Body of pancreas (tissue), 4 donors: ENCODE data around the gene PMEL. TPM values are rescaled to one million over a fixed set of nuclear protein-coding genes. Genes with fewer than 3 reads are reported as not detected.
"Not testable (repeated sequence)": the region's sequence is repeated elsewhere in the genome, so short reads cannot be mapped to it uniquely, and the experiment has no call there.

ENCODE experiments used
- ATAC-seq: fragments of 150-250 bp; one replicate; pipeline ENCODE4 v1.9.1; 2016
- DNase-seq, 4 donors: peaks; one replicate each; pipeline ENCODE4 v3.0.0-alpha.2; 2019
- H3K27ac ChIP-seq, 4 donors: fragments of 200-600 bp; sonication (generic); 1 replicate in 3 of 4; 2 replicates in 1 of 4; pipeline versions ENCODE4 v1.5.1 to v1.6.1; 2016 to 2019; ENCODE audit warnings: mild to moderate bottlenecking in 1 of 4, mixed read lengths in 1 of 4, moderate library complexity in 1 of 4
- H3K27me3 ChIP-seq, 2 donors: fragments of 200-600 bp; sonication (generic); one replicate each; pipeline ENCODE4 v1.6.0; 2016; ENCODE audit warnings: mild to moderate bottlenecking in 1 of 2
- H3K36me3 ChIP-seq, 2 donors: fragments of 200-600 bp; sonication (generic); replicated peaks in 1 of 2; 2 replicates each; pipeline ENCODE4 v1.5.1; 2016; ENCODE audit warnings: low read depth in 2 of 2; ENCODE audit not compliant: insufficient read depth in 1 of 2
- H3K4me1 ChIP-seq: fragments of 200-600 bp; sonication (generic); one replicate; pipeline ENCODE4 v1.6.0; 2016
- H3K4me3 ChIP-seq, 2 donors: fragments of 200-600 bp; sonication (generic); 1 replicate in 1 of 2; 2 replicates in 1 of 2; pipeline ENCODE4 v1.5.1; 2016 to 2019
- H3K9me3 ChIP-seq, 3 donors: fragments of 200-600 bp; sonication (generic); 1 replicate in 2 of 3; 2 replicates in 1 of 3; pipeline ENCODE4 v1.5.1; 2016
- POLR2A ChIP-seq, 3 donors: fragments of 450-650 bp; IDR thresholded peaks; one replicate each; pipeline ENCODE4 v1.6.1; 2016; ENCODE audit warnings: antibody characterized with exemption in 3 of 3, mild to moderate bottlenecking in 2 of 3
- WGBS, 2 donors: methylation state at CpG; one replicate each; pipeline ENCODE4 v1.1.5; 2017; 5-methylcytosine and 5-hydroxymethylcytosine counted together
- intact Hi-C: fragments of 100-400 bp; cut with DNase I; formaldehyde crosslinking; loops from one replicate; pipeline ENCODE4 v1.15.1; 2023
- total RNA-seq, 2 donors: library from RNA; depleted of rRNA; stranded (reverse); fragments of >200 nt; gene quantifications; one replicate each; pipeline ENCODE4 v1.1.0, GENCODE V29; 2016
- TF ChIP-seq, protein P1 (sequence below), 7 experiments: fragments of 450-650 bp in 4 of 7; fragments of 200-600 bp in 3 of 7; sonication (generic) in 3 of 7; IDR thresholded peaks; one replicate each; pipeline ENCODE4 v1.5.1; 2016 to 2019; ENCODE audit warnings: antibody characterized with exemption in 7 of 7

PMEL gene
- total RNA-seq, 2 donors from 2014 or later: 1.6 to 2.6 TPM

GRCh38 chr12:55993230-55993853 is 27.5 kb upstream of the PMEL start:
- H3K4me1 ChIP-seq: peaks cover 9% of the 10 kb centered on the region
- H3K36me3 ChIP-seq: peaks cover 8 to 19% of the 10 kb centered on the region in 2 donors
- H3K27ac ChIP-seq: no peak overlapping the region
- 62 to 70% methylated on average over 4 of the region's 4 CpGs for WGBS, 2 donors
- no peaks in the 10 kb centered on the region for H3K27me3 ChIP-seq
- no peak overlapping the region for H3K4me3 ChIP-seq
- intact Hi-C loops: no loop called here
- TF ChIP-seq, protein P1, sequence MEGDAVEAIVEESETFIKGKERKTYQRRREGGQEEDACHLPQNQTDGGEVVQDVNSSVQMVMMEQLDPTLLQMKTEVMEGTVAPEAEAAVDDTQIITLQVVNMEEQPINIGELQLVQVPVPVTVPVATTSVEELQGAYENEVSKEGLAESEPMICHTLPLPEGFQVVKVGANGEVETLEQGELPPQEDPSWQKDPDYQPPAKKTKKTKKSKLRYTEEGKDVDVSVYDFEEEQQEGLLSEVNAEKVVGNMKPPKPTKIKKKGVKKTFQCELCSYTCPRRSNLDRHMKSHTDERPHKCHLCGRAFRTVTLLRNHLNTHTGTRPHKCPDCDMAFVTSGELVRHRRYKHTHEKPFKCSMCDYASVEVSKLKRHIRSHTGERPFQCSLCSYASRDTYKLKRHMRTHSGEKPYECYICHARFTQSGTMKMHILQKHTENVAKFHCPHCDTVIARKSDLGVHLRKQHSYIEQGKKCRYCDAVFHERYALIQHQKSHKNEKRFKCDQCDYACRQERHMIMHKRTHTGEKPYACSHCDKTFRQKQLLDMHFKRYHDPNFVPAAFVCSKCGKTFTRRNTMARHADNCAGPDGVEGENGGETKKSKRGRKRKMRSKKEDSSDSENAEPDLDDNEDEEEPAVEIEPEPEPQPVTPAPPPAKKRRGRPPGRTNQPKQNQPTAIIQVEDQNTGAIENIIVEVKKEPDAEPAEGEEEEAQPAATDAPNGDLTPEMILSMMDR (IDR thresholded peaks at IDR 0.05): no peak
- no peak for TF ChIP-seq POLR2A (IDR thresholded peaks at IDR 0.05)
- H3K9me3 ChIP-seq: no peaks in the 10 kb centered on the region
- no peak for ATAC-seq
- no peak for DNase-seq

DNA sequence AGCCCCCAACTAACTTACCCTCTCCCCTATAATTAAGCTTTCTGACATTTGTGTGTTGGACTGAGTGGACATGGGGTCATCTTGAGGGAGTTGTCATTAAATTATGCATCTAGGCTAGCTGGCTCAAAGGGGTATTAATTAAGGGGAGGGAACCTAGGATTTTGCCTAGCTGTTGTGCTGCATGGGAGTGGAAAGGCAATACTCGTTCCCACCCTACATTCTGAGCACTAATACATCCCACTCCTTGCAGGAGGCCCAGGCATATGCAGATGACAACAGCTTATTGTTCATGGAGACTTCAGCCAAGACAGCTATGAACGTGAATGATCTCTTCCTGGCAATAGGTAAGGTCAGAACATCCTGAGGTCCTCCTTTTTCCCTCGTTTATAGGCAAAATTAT is 25.3 kb upstream of the PMEL start:
- TF ChIP-seq POLR2A (IDR thresholded peaks at IDR 0.05): no peak
- TF ChIP-seq, protein P1 (IDR thresholded peaks at IDR 0.05): no peak
- ATAC-seq: no peak
- no peak for DNase-seq
- no peaks in the 10 kb centered on the region for H3K4me1 ChIP-seq
- H3K27me3 ChIP-seq: no peaks in the 10 kb centered on the region
- no peak overlapping the region for H3K27ac ChIP-seq
- intact Hi-C loops: no loop called here
- 81 to 82% methylated on average over 3 of the region's 3 CpGs for WGBS, 2 donors
- H3K36me3 ChIP-seq: peaks cover 14 to 23% of the 10 kb centered on the region in 2 donors
- no peak overlapping the region for H3K4me3 ChIP-seq
- no peaks in the 10 kb centered on the region for H3K9me3 ChIP-seq

DNA sequence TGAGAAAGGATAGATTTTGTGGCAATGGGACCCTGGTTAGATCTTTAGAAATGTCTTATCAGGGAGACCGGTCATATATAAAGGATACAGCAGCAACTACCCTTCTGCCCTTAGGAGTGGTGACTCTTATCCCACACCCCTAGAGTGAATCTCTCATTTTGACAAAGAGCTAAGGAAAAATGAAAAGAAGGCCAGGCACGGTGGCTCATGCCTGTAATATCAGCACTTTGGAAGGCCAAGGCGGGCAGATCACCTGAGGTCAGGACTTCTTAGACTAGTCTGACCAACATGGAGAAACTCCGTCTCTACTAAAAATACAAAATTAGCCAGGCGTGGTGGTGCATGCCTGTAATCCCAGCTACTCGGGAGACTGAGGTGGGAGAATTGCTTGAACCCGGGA is 20.1 kb upstream of the PMEL start:
- not testable (repeated sequence) for H3K4me3 ChIP-seq, H3K4me1 ChIP-seq, H3K9me3 ChIP-seq, H3K27ac ChIP-seq, H3K27me3 ChIP-seq, ATAC-seq, DNase-seq
- peaks cover 5 to 13% of the 10 kb centered on the region in 2 donors for H3K36me3 ChIP-seq
- intact Hi-C loops: loop anchor here (10.0 kb wide), 1 partner anchor 1729 kb away; no protein-coding TSS in a partner anchor
- 86 to 95% methylated on average over 7 of the region's 7 CpGs for WGBS, 2 donors

GRCh38 chr12:55985341-55985740 is 19.5 kb upstream of the PMEL start:
- WGBS, 2 donors: 77 to 82% methylated on average over 4 of the region's 4 CpGs
- Histone ChIP-seq H3K27ac (no peak overlapping the region), H3K4me3 (no peak overlapping the region), H3K9me3 (no peaks in the 10 kb centered on the region), H3K4me1 (no peaks in the 10 kb centered on the region), H3K27me3 (no peaks in the 10 kb centered on the region), H3K36me3 (peaks cover 5 to 8% of the 10 kb centered on the region in 2 donors)
- ATAC-seq: no peak
- TF ChIP-seq POLR2A (IDR thresholded peaks at IDR 0.05): no peak
- TF ChIP-seq, protein P1 (IDR thresholded peaks at IDR 0.05): no peak
- DNase-seq: no peak
- intact Hi-C loops: loop anchor here (10.0 kb wide), 1 partner anchor 1729 kb away; no protein-coding TSS in a partner anchor

DNA sequence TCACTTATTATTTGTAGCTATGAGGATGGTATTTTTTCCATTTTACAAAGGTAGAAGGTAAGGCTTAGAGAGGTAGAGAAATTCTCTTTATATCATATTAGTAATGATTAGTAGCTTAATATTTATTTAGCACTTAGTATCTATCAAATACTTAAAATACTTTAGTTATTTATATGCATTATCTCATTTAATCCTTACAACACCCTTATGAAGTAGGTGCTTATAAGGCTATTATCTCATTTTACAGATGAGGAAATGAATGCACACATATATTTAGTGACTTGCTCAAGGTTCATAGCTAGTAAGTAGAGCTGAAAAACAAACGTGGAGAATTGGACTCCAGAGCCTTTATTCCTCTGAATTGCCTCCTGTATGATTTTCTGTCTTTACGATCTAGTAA is 19.0 kb upstream of the PMEL start:
- DNase-seq (no peak), ATAC-seq (no peak)
- 50 to 59% methylated on average over 2 of the region's 2 CpGs for WGBS, 2 donors
- TF ChIP-seq POLR2A (IDR thresholded peaks at IDR 0.05): no peak
- TF ChIP-seq, protein P1 (IDR thresholded peaks at IDR 0.05): no peak
- H3K4me1 ChIP-seq: no peaks in the 10 kb centered on the region
- H3K9me3 ChIP-seq: no peaks in the 10 kb centered on the region
- H3K27ac ChIP-seq: no peak overlapping the region
- H3K36me3 ChIP-seq: peaks cover 5 to 9% of the 10 kb centered on the region in 2 donors
- intact Hi-C loops: loop anchor here (10.0 kb wide), 1 partner anchor 1730 kb away; no protein-coding TSS in a partner anchor
- no peaks in the 10 kb centered on the region for H3K27me3 ChIP-seq
- no peak overlapping the region for H3K4me3 ChIP-seq
